H1 (cell line): ENCODE results near the gene TRA2A. TPM values are rescaled to one million over a fixed set of nuclear protein-coding genes. Genes with fewer than 3 reads are reported as not detected.
A peak's percentile ranks its signal among the peaks of the same experiment; 100 is the strongest.

ENCODE experiments used
- CTCF ChIA-PET: fragments of 300-600 bp; sonication (Branson Sonifier 250); formaldehyde crosslinking; loops from one replicate; lab custom pipeline; 2021; ENCODE audit not compliant: partially characterized antibody; lab: Charles Lee
- POLR2A ChIA-PET: fragments of 300-600 bp; sonication (Branson Sonifier 250); formaldehyde crosslinking; loops from one replicate; lab custom pipeline; 2021; ENCODE audit warnings: inconsistent platforms; ENCODE audit not compliant: partially characterized antibody; lab: Charles Lee
- DNase-seq, 2 experiments: peaks; one replicate each; pipeline versions ENCODE4 v3.0.0 to v3.0.0-alpha.2; 2010 to 2022; ENCODE audit warnings: low spot score in 2 of 2, low read depth in 1 of 2, mixed read lengths in 1 of 2
- FAIRE-seq: peaks from 2 replicates; lab custom pipeline; 2011; peaks lifted over from hg19 to GRCh38; lab: Jason Lieb, UNC
- H2AFZ ChIP-seq: 2 replicates; pipeline ENCODE4 v1.8.1; 2012; ENCODE audit warnings: low read length, inconsistent platforms
- H2AK5ac ChIP-seq: 2 replicates; pipeline ENCODE4 v1.6.1; 2013; ENCODE audit warnings: low read depth, low read length
- H2BK120ac ChIP-seq: replicated peaks from 2 replicates; pipeline ENCODE3; 2013; ENCODE audit warnings: low read depth, low read length, inconsistent platforms
- H2BK12ac ChIP-seq: 2 replicates; pipeline ENCODE4 v1.6.1; 2013; ENCODE audit warnings: low read depth, low read length
- H2BK15ac ChIP-seq: 2 replicates; pipeline ENCODE4 v1.6.1; 2013; ENCODE audit warnings: low read length
- H2BK20ac ChIP-seq: 2 replicates; pipeline ENCODE4 v1.6.1; 2013; ENCODE audit warnings: low read length
- H2BK5ac ChIP-seq: 2 replicates; pipeline ENCODE4 v1.6.1; 2013; ENCODE audit warnings: low read depth, low read length
- H3K14ac ChIP-seq: 2 replicates; pipeline ENCODE4 v1.6.1; 2013; ENCODE audit warnings: inconsistent platforms; ENCODE audit not compliant: insufficient read length
- H3K18ac ChIP-seq: 2 replicates; pipeline ENCODE4 v1.6.1; 2013; ENCODE audit warnings: low read length; ENCODE audit errors: extremely low read depth
- H3K23ac ChIP-seq: 2 replicates; pipeline ENCODE4 v1.6.1; 2013; ENCODE audit warnings: inconsistent platforms; ENCODE audit not compliant: insufficient read length
- H3K23me2 ChIP-seq: 2 replicates; pipeline ENCODE4 v1.6.1; 2013; ENCODE audit warnings: low read depth, low read length
- H3K27ac ChIP-seq: 2 replicates; pipeline ENCODE4 v1.6.1; 2011; ENCODE audit warnings: low read depth, low read length, inconsistent platforms
- H3K27me3 ChIP-seq, 4 experiments: replicated peaks in 1 of 4; 1 replicate in 1 of 4; 2 replicates in 3 of 4; pipeline versions ENCODE4 v1.6.1 to v1.8.1; 2011 to 2013; ENCODE audit warnings: low read length in 3 of 4, mild to moderate bottlenecking in 3 of 4, inconsistent platforms in 2 of 4, mixed read lengths in 2 of 4, moderate library complexity in 1 of 4; ENCODE audit not compliant: control insufficient read depth in 3 of 4, insufficient read depth in 3 of 4; ENCODE audit errors: extremely low read depth in 1 of 4
- H3K36me3 ChIP-seq, 4 experiments: 2 replicates each; pipeline versions ENCODE4 v1.6.1 to v1.8.1; 2011 to 2013; ENCODE audit warnings: mild to moderate bottlenecking in 4 of 4, low read length in 3 of 4, moderate library complexity in 2 of 4, control low read depth in 1 of 4, inconsistent platforms in 1 of 4; ENCODE audit not compliant: insufficient read depth in 4 of 4, control insufficient read depth in 2 of 4
- H3K4ac ChIP-seq: replicated peaks from 2 replicates; pipeline ENCODE3; 2013; ENCODE audit warnings: low read length, low read depth, mixed read lengths, inconsistent platforms; ENCODE audit not compliant: insufficient read length
- H3K4me1 ChIP-seq, 4 experiments: replicated peaks in 1 of 4; 1 replicate in 1 of 4; 2 replicates in 3 of 4; pipeline versions ENCODE4 v1.6.1 to v1.8.1; 2011 to 2013; ENCODE audit warnings: low read length in 3 of 4, inconsistent platforms in 2 of 4, mixed read lengths in 1 of 4; ENCODE audit not compliant: insufficient read depth in 4 of 4, control insufficient read depth in 3 of 4
- H3K4me2 ChIP-seq, 2 experiments: 2 replicates each; pipeline versions ENCODE4 v1.6.1 to v1.8.1; 2011 to 2013; ENCODE audit warnings: low read depth in 2 of 2, low read length in 2 of 2, control low read depth in 1 of 2, inconsistent platforms in 1 of 2, mild to moderate bottlenecking in 1 of 2; ENCODE audit not compliant: insufficient read depth in 1 of 2
- H3K4me3 ChIP-seq, 4 experiments: fragments of 200-600, 300-600 bp in 1 of 4; sonication (generic), shearing (Covaris generic), sonication (Bioruptor Twin) in 1 of 4; 2 replicates each; pipeline versions ENCODE4 v1.5.1 to v1.8.1; 2011 to 2016; ENCODE audit warnings: low read length in 4 of 4, low read depth in 3 of 4, control low read depth in 2 of 4, inconsistent platforms in 2 of 4, mild to moderate bottlenecking in 2 of 4, mixed read lengths in 1 of 4, moderate library complexity in 1 of 4; ENCODE audit not compliant: insufficient read depth in 2 of 4; ENCODE audit errors: extremely low read depth in 1 of 4
- H3K56ac ChIP-seq: replicated peaks from 2 replicates; pipeline ENCODE3; 2013; ENCODE audit warnings: low read depth, mild to moderate bottlenecking, mixed read lengths, low read length, inconsistent platforms; ENCODE audit not compliant: insufficient read length
- H3K79me1 ChIP-seq: 2 replicates; pipeline ENCODE4 v1.6.1; 2013; ENCODE audit warnings: low read depth, low read length, control low read depth
- H3K79me2 ChIP-seq, 2 experiments: 2 replicates each; pipeline versions ENCODE4 v1.6.1 to v1.8.1; 2012 to 2013; ENCODE audit warnings: low read length in 2 of 2, mild to moderate bottlenecking in 2 of 2, inconsistent platforms in 1 of 2; ENCODE audit not compliant: insufficient read depth in 2 of 2, control insufficient read depth in 1 of 2
- H3K9ac ChIP-seq, 4 experiments: replicated peaks in 1 of 4; 1 replicate in 1 of 4; 2 replicates in 3 of 4; pipeline versions ENCODE4 v1.6.1 to v1.8.1; 2011 to 2013; ENCODE audit warnings: low read depth in 3 of 4, low read length in 3 of 4, control low read depth in 2 of 4, mild to moderate bottlenecking in 2 of 4, moderate library complexity in 2 of 4, inconsistent platforms in 1 of 4; ENCODE audit errors: extremely low read depth in 1 of 4
- H3K9me3 ChIP-seq, 2 experiments: 2 replicates each; pipeline versions ENCODE4 v1.6.1 to v1.8.1; 2012 to 2013; ENCODE audit warnings: mild to moderate bottlenecking in 2 of 2, moderate library complexity in 2 of 2, control low read depth in 1 of 2, inconsistent platforms in 1 of 2, low read depth in 1 of 2, low read length in 1 of 2, mixed read lengths in 1 of 2; ENCODE audit not compliant: insufficient read depth in 2 of 2
- H4K20me1 ChIP-seq, 2 experiments: replicated peaks in 1 of 2; 2 replicates each; pipeline versions ENCODE3 to v1.8.1; 2011 to 2013; ENCODE audit warnings: inconsistent platforms in 2 of 2, low read length in 2 of 2, mild to moderate bottlenecking in 1 of 2; ENCODE audit not compliant: insufficient read depth in 2 of 2, control insufficient read depth in 1 of 2
- H4K5ac ChIP-seq: 2 replicates; pipeline ENCODE4 v1.6.1; 2013; ENCODE audit warnings: low read length, low read depth, mixed read lengths, inconsistent platforms; ENCODE audit not compliant: insufficient read length
- H4K8ac ChIP-seq: 2 replicates; pipeline ENCODE4 v1.8.0; 2013; ENCODE audit warnings: mild to moderate bottlenecking, moderate library complexity, low read length, inconsistent platforms; ENCODE audit not compliant: insufficient read depth; ENCODE audit errors: extremely low read depth
- H4K91ac ChIP-seq: replicated peaks from 2 replicates; pipeline ENCODE3; 2013; ENCODE audit warnings: low read length, mixed read lengths, inconsistent platforms; ENCODE audit not compliant: insufficient read length
- CREB1 ChIP-seq: IDR thresholded peaks from 2 replicates; pipeline ENCODE4 v1.6.1; 2012; ENCODE audit warnings: inconsistent platforms
- KDM4A ChIP-seq: IDR thresholded peaks from one replicate; pipeline ENCODE4 v1.7.1; 2012; ENCODE audit warnings: low read depth, mild to moderate bottlenecking, moderate library complexity, low read length, inconsistent platforms; ENCODE audit not compliant: severe bottlenecking
- WGBS, 2 experiments: shearing (Covaris generic) in 1 of 2; methylation state at CpG; one replicate each; pipeline versions ENCODE4 v1.1.6 to v1.1.7; 2013 to 2015; ENCODE audit warnings: low lambda C conversion rate in 2 of 2, mixed read lengths in 2 of 2, inconsistent platforms in 1 of 2, low coverage in 1 of 2, missing lambda C conversion rate in 1 of 2; ENCODE audit not compliant: insufficient replicate concordance in 2 of 2, insufficient coverage in 1 of 2, insufficient read length in 1 of 2; ENCODE audit errors: extremely low coverage in 1 of 2, missing lambda C conversion rate in 1 of 2; 5-methylcytosine and 5-hydroxymethylcytosine counted together
- polyA plus RNA-seq, 7 experiments: library from polyadenylated mRNA; depleted of rRNA in 3 of 7; stranded (reverse) in 5 of 7; unstranded in 2 of 7; fragments of >200 nt in 5 of 7; fragments of 200-250 nt in 2 of 7; gene quantifications; 1 replicate in 5 of 7; 2 replicates in 1 of 7; 4 replicates in 1 of 7; pipeline versions ENCODE4 v1.2.1 to v1.2.3, GENCODE V29; 2011 to 2013; ENCODE audit warnings: missing spikeins in 2 of 7, mixed read lengths in 2 of 7
- total RNA-seq: library from RNA; stranded (reverse); fragmentation: NEBNext Ultra II Directional; extraction: Animal tissue kit (Norgen Biotek cat#: 25700); gene quantifications from 2 replicates; pipeline ENCODE4 v1.2.1, GENCODE V29; 2021

TRA2A gene
- total and polyA plus RNA-seq, 2 of the 8 experiments (the other 6 are each of a cell fraction or from before 2014, with no cell fraction given): 116 to 125 TPM

GRCh38 chr7:23469961-23470250, 61.9 kb downstream of the TRA2A start:
- Histone ChIP-seq H2BK5ac (peak overlapping the region; percentile 85; the same call in 1 of the 2 replicates), H3K4me2 (peak overlapping the region; percentile 90 to 93), H3K79me1 (no peaks in the 10 kb centered on the region), H3K18ac (peak overlapping the region; percentile 71), H3K4me3 (peak overlapping the region; percentile 81 to 95 (median 88)), H3K79me2 (peaks cover 28 to 76% of the 10 kb centered on the region in 2 experiments), H3K4me1 (peaks cover 0 to 10% (median 4%) of the 10 kb centered on the region in 4 experiments; a peak in 3 of 7 replicates), H2BK15ac (no peak overlapping the region), H2AK5ac (no peak overlapping the region), H3K27ac (peak overlapping the region; percentile 86; the same call in 1 of the 2 replicates), H3K36me3 (peaks cover 0 to 10% (median 0%) of the 10 kb centered on the region in 4 experiments; a peak in 1 of 8 replicates), H3K23me2 (peaks cover 14% of the 10 kb centered on the region; the same call in 1 of the 2 replicates), H4K91ac (no peak overlapping the region), H4K20me1 (peaks cover 9 to 13% of the 10 kb centered on the region in 2 experiments), H2BK20ac (no peak overlapping the region), H3K27me3 (no peaks in the 10 kb centered on the region), H3K14ac (no peak overlapping the region), H2BK120ac (peak overlapping the region; percentile 24), H2BK12ac (no peak overlapping the region; the same call in 1 of the 2 replicates), H3K9me3 (no peaks in the 10 kb centered on the region), H4K8ac (peak overlapping the region; percentile 93; the same call in 1 of the 2 replicates), H3K9ac (peak overlapping the region; percentile 82 to 99 (median 89)), H3K56ac (peak overlapping the region; percentile 65), H3K23ac (no peak overlapping the region), H2AFZ (no peak overlapping the region), H3K4ac (no peak overlapping the region), H4K5ac (peak overlapping the region; percentile 73)
- peak in 1 of 2 experiments; percentile 46 for DNase-seq
- ChIA-PET CTCF (interaction anchor here (0.7 kb wide), 1 partner anchor 12 kb away, joined by 3 read pairs; no protein-coding TSS in a partner anchor), POLR2A (interaction anchor here (0.8 to 3.3 kb wide), 10 partner anchors 9 to 153 kb away, joined by 3 to 12 read pairs (median 5); partner anchors contain the start of gene TRA2A)
- TF ChIP-seq CREB1: no peak
- TF ChIP-seq KDM4A: peak; percentile 8
- no peak for FAIRE-seq
- 0% methylated on average over 18 of the region's 18 CpGs; no CpG with 5 or more reads in 1 of the 2 experiments for WGBS, 2 experiments
